Measurements from ENCODE around the gene BBS7. TPM values are rescaled to one million over a fixed set of nuclear protein-coding genes. Genes with fewer than 3 reads are reported as not detected.

Gene BBS7
- total and polyA plus RNA-seq, 2 experiments from 2014 or later, result 14.8 to 30.8 TPM

DNA sequence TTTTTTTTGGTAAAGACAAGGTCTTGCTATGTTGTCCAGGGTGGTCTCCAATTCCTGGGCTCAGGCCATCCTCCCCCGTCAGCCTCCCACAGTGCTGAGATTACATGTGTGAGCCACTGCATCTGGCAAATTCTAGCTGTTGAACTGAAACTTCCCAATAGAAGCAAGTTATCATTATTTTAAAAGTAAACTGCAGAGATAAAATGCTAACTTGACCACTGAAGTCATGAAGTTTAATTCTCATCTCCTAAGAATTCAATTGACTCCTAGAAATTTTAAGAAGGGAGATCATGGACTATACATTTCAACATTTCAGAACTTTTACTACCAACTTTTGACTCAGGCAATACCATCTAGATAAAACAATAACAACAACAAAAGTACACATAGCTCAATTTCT, 80.8 kb downstream of the BBS7 start:
- TF ChIP-seq ZNF331 (CRISPR knock-in tag; IDR thresholded peaks at IDR 0.05; ENCODE audit: low read depth) (no peak), POLR2AphosphoS5 (IDR thresholded peaks at IDR 0.05; ENCODE audit: low read depth) (no peak), EZH2phosphoT487 (IDR thresholded peaks at IDR 0.05; ENCODE audit: unreplicated experiment) (no peak), NANOG (IDR thresholded peaks at IDR 0.05; ENCODE audit: borderline replicate concordance) (no peak), CREB1 (CRISPR knock-in tag; IDR thresholded peaks at IDR 0.05; ENCODE audit: low read depth) (no peak), JUNB (IDR thresholded peaks at IDR 0.05; ENCODE audit: unreplicated experiment) (no peak), EZH2 (IDR thresholded peaks at IDR 0.05; ENCODE audit: low read depth, unreplicated experiment) (no peak), ZNF114 (CRISPR knock-in tag; IDR thresholded peaks at IDR 0.05) (no peak), STAT1 (IDR thresholded peaks at IDR 0.05; ENCODE audit: unreplicated experiment) (no peak)
- TF ChIP-seq, protein P1, sequence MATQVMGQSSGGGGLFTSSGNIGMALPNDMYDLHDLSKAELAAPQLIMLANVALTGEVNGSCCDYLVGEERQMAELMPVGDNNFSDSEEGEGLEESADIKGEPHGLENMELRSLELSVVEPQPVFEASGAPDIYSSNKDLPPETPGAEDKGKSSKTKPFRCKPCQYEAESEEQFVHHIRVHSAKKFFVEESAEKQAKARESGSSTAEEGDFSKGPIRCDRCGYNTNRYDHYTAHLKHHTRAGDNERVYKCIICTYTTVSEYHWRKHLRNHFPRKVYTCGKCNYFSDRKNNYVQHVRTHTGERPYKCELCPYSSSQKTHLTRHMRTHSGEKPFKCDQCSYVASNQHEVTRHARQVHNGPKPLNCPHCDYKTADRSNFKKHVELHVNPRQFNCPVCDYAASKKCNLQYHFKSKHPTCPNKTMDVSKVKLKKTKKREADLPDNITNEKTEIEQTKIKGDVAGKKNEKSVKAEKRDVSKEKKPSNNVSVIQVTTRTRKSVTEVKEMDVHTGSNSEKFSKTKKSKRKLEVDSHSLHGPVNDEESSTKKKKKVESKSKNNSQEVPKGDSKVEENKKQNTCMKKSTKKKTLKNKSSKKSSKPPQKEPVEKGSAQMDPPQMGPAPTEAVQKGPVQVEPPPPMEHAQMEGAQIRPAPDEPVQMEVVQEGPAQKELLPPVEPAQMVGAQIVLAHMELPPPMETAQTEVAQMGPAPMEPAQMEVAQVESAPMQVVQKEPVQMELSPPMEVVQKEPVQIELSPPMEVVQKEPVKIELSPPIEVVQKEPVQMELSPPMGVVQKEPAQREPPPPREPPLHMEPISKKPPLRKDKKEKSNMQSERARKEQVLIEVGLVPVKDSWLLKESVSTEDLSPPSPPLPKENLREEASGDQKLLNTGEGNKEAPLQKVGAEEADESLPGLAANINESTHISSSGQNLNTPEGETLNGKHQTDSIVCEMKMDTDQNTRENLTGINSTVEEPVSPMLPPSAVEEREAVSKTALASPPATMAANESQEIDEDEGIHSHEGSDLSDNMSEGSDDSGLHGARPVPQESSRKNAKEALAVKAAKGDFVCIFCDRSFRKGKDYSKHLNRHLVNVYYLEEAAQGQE (IDR thresholded peaks at IDR 0.05; ENCODE audit: unreplicated experiment), result no peak
- TF ChIP-seq, protein P2, sequence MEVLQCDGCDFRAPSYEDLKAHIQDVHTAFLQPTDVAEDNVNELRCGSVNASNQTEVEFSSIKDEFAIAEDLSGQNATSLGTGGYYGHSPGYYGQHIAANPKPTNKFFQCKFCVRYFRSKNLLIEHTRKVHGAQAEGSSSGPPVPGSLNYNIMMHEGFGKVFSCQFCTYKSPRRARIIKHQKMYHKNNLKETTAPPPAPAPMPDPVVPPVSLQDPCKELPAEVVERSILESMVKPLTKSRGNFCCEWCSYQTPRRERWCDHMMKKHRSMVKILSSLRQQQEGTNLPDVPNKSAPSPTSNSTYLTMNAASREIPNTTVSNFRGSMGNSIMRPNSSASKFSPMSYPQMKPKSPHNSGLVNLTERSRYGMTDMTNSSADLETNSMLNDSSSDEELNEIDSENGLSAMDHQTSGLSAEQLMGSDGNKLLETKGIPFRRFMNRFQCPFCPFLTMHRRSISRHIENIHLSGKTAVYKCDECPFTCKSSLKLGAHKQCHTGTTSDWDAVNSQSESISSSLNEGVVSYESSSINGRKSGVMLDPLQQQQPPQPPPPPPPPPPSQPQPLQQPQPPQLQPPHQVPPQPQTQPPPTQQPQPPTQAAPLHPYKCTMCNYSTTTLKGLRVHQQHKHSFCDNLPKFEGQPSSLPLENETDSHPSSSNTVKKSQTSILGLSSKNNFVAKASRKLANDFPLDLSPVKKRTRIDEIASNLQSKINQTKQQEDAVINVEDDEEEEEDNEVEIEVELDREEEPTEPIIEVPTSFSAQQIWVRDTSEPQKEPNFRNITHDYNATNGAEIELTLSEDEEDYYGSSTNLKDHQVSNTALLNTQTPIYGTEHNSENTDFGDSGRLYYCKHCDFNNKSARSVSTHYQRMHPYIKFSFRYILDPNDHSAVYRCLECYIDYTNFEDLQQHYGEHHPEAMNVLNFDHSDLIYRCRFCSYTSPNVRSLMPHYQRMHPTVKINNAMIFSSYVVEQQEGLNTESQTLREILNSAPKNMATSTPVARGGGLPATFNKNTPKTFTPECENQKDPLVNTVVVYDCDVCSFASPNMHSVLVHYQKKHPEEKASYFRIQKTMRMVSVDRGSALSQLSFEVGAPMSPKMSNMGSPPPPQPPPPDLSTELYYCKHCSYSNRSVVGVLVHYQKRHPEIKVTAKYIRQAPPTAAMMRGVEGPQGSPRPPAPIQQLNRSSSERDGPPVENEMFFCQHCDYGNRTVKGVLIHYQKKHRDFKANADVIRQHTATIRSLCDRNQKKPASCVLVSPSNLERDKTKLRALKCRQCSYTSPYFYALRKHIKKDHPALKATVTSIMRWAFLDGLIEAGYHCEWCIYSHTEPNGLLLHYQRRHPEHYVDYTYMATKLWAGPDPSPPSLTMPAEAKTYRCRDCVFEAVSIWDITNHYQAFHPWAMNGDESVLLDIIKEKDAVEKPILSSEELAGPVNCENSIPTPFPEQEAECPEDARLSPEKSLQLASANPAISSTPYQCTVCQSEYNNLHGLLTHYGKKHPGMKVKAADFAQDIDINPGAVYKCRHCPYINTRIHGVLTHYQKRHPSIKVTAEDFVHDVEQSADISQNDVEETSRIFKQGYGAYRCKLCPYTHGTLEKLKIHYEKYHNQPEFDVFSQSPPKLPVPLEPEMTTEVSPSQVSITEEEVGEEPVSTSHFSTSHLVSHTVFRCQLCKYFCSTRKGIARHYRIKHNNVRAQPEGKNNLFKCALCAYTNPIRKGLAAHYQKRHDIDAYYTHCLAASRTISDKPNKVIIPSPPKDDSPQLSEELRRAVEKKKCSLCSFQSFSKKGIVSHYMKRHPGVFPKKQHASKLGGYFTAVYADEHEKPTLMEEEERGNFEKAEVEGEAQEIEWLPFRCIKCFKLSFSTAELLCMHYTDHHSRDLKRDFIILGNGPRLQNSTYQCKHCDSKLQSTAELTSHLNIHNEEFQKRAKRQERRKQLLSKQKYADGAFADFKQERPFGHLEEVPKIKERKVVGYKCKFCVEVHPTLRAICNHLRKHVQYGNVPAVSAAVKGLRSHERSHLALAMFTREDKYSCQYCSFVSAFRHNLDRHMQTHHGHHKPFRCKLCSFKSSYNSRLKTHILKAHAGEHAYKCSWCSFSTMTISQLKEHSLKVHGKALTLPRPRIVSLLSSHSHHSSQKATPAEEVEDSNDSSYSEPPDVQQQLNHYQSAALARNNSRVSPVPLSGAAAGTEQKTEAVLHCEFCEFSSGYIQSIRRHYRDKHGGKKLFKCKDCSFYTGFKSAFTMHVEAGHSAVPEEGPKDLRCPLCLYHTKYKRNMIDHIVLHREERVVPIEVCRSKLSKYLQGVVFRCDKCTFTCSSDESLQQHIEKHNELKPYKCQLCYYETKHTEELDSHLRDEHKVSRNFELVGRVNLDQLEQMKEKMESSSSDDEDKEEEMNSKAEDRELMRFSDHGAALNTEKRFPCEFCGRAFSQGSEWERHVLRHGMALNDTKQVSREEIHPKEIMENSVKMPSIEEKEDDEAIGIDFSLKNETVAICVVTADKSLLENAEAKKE (CRISPR knock-in tag; IDR thresholded peaks at IDR 0.05), result no peak
- TF ChIP-seq, protein P3, sequence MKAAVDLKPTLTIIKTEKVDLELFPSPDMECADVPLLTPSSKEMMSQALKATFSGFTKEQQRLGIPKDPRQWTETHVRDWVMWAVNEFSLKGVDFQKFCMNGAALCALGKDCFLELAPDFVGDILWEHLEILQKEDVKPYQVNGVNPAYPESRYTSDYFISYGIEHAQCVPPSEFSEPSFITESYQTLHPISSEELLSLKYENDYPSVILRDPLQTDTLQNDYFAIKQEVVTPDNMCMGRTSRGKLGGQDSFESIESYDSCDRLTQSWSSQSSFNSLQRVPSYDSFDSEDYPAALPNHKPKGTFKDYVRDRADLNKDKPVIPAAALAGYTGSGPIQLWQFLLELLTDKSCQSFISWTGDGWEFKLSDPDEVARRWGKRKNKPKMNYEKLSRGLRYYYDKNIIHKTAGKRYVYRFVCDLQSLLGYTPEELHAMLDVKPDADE (IDR thresholded peaks at IDR 0.05), result no peak
- TF ChIP-seq, protein P4, sequence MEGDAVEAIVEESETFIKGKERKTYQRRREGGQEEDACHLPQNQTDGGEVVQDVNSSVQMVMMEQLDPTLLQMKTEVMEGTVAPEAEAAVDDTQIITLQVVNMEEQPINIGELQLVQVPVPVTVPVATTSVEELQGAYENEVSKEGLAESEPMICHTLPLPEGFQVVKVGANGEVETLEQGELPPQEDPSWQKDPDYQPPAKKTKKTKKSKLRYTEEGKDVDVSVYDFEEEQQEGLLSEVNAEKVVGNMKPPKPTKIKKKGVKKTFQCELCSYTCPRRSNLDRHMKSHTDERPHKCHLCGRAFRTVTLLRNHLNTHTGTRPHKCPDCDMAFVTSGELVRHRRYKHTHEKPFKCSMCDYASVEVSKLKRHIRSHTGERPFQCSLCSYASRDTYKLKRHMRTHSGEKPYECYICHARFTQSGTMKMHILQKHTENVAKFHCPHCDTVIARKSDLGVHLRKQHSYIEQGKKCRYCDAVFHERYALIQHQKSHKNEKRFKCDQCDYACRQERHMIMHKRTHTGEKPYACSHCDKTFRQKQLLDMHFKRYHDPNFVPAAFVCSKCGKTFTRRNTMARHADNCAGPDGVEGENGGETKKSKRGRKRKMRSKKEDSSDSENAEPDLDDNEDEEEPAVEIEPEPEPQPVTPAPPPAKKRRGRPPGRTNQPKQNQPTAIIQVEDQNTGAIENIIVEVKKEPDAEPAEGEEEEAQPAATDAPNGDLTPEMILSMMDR (conservative IDR thresholded peaks at IDR 0.05; ENCODE audit: low read depth in 2 of 2), result no peak
- Histone ChIP-seq H3K79me2 (replicated peaks; ENCODE audit: insufficient read depth) (no peaks in the 10 kb centered on the region), H3K4me3 (no peak overlapping the region), H3K9me2 (ENCODE audit: insufficient read depth) (no peaks in the 10 kb centered on the region), H3K27ac (ENCODE audit: low read depth) (no peak overlapping the region), H3K4me1 (ENCODE audit: insufficient read depth) (no peaks in the 10 kb centered on the region), H2AFZ (no peak overlapping the region), H4K20me1 (replicated peaks; ENCODE audit: insufficient read depth) (no peaks in the 10 kb centered on the region), H3K4me2 (no peak overlapping the region), H3F3A (replicated peaks; ENCODE audit: low read depth) (no peaks in the 10 kb centered on the region), H3K36me3 (ENCODE audit: insufficient read depth) (no peaks in the 10 kb centered on the region), H3K27me3 (ENCODE audit: insufficient read depth) (no peaks in the 10 kb centered on the region)
- Mint-ChIP-seq H3K4me1 (peaks cover 12% of the 10 kb centered on the region), H3K27me3 (ENCODE audit: insufficient read depth, low read depth, poor library complexity) (peaks cover 2% of the 10 kb centered on the region), H3K9me3 (no peaks in the 10 kb centered on the region), H3K4me3 (no peak overlapping the region), H3K36me3 (ENCODE audit: low read depth) (no peaks in the 10 kb centered on the region), H3K27ac (no peak overlapping the region)
- ATAC-seq, result no peak
- no peak for DNase-seq (ENCODE audit: low spot score)
